ENCODE data around the gene ORAI1.

ORAI1 gene

DNA sequence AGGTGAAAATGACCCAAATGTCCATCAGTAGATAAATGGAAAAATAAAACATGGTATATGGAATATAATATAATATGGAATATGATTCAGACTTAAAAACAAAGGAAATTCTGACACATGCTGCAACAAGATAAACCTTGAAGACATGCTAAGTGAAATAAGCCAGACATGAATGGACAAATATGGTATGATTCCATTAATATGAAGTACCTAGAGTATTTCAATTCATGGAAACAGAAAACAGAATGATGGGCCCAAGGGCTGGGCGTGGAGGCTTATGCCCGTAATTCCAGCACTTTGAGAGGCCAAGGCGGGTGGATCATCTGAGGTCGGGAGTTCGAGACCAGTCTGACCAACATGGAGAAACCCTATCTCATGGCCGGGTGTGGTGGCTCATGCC, 22.7 kb upstream of the ORAI1 start:
- no peak for DNase-seq (ENCODE audit: low read depth, low spot score)
- CTCF ChIA-PET = interaction anchor here (1.7 to 3.4 kb wide), 2 partner anchors 22 to 51 kb away, joined by 6 to 21 read pairs; partner anchors contain the start of gene ORAI1
- TF ChIP-seq, protein P1, sequence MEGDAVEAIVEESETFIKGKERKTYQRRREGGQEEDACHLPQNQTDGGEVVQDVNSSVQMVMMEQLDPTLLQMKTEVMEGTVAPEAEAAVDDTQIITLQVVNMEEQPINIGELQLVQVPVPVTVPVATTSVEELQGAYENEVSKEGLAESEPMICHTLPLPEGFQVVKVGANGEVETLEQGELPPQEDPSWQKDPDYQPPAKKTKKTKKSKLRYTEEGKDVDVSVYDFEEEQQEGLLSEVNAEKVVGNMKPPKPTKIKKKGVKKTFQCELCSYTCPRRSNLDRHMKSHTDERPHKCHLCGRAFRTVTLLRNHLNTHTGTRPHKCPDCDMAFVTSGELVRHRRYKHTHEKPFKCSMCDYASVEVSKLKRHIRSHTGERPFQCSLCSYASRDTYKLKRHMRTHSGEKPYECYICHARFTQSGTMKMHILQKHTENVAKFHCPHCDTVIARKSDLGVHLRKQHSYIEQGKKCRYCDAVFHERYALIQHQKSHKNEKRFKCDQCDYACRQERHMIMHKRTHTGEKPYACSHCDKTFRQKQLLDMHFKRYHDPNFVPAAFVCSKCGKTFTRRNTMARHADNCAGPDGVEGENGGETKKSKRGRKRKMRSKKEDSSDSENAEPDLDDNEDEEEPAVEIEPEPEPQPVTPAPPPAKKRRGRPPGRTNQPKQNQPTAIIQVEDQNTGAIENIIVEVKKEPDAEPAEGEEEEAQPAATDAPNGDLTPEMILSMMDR (IDR thresholded peaks at IDR 0.05; ENCODE audit: insufficient read depth, low read length, missing control alignments) = no peak
- POLR2A ChIA-PET = interaction anchor here (1.2 kb wide), 1 partner anchor 12 kb away, joined by 3 read pairs; no protein-coding TSS in a partner anchor
- H3K4me3 ChIP-seq (ENCODE audit: low read depth, low read length) = no peak overlapping the region

DNA sequence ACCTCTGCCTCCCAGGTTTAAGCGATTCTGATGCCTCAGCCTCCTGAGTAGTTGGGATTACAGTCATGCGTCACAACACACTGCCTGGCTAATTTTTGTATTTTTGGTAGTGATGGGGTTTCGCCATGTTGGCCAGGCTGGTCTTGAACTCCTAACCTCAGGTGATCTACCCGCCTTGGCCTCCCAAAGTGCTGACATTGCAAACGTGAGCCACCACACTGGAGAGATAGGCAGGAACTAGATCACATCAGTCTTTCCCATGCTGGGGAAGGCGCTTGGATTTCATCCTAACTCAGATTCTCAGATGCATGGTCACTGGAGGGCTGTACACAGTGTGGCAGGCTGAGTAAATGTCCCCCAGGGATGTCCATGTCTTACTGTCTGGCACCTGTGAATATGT, 18.0 kb upstream of the ORAI1 start:
- TF ChIP-seq, protein P1 (IDR thresholded peaks at IDR 0.05; ENCODE audit: insufficient read depth, low read length, missing control alignments) = no peak
- CTCF ChIA-PET = interaction anchor here (1.1 to 1.9 kb wide), 3 partner anchors 11 to 55 kb away, joined by 3 to 7 read pairs (median 4); no protein-coding TSS in a partner anchor
- DNase-seq (ENCODE audit: low read depth, low spot score) = no peak
- POLR2A ChIA-PET = no interaction called here
- H3K4me3 ChIP-seq (ENCODE audit: low read depth, low read length) = no peak overlapping the region

DNA sequence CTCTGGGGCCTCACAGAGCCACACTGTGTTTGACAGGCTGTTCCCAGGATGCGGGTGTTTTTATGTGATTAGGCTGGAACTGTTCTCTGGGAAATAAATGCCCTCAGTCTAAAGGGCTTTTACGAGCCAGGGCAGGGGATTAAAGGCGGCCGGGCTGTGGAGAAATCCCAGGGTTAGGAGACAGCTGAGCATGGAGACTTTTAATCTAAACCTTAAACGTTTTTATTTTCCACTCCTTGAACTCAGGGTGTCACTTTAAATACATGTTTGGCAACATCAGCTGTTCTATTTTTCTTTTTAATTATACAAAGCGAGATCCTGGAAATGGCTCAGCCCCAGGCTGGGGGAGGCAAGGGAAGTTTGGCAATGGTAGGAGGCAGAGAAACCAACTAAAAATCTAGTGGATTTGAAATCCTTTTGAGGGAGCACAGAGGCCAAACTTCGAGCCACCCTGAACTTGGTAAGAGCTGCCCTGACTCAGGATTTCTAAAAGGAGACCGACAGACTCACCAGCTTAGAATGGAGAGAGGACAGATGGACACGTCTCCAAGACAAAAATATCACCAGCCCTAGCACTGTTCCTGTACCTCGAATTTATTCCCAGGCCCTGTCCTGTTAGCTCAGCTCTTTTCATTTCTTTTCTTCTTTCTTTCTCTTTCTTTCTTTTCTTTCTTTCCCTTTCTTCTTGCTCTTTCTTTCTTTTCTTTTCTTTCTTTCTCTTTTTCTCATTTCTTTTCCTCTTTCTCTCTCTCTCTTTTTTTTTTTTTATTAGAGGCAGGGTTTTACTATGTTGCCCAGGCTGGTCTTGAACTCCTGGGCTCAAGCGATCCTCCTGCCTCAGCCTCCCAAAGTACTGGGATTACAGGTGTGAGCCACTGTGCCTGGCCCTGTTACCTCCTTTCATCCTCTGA, 15.8 kb upstream of the ORAI1 start:
- CTCF ChIA-PET = interaction anchor here (0.6 to 5.9 kb wide), 11 partner anchors 9 to 116 kb away, joined by 3 to 37 read pairs (median 4); partner anchors contain the start of gene ORAI1
- POLR2A ChIA-PET = interaction anchor here (0.7 kb wide), 1 partner anchor 9 kb away, joined by 3 read pairs; no protein-coding TSS in a partner anchor
- H3K4me3 ChIP-seq (ENCODE audit: low read depth, low read length) = no peak overlapping the region
- DNase-seq (ENCODE audit: low read depth, low spot score) = no peak
- TF ChIP-seq, protein P1 (IDR thresholded peaks at IDR 0.05; ENCODE audit: insufficient read depth, low read length, missing control alignments) = no peak

DNA sequence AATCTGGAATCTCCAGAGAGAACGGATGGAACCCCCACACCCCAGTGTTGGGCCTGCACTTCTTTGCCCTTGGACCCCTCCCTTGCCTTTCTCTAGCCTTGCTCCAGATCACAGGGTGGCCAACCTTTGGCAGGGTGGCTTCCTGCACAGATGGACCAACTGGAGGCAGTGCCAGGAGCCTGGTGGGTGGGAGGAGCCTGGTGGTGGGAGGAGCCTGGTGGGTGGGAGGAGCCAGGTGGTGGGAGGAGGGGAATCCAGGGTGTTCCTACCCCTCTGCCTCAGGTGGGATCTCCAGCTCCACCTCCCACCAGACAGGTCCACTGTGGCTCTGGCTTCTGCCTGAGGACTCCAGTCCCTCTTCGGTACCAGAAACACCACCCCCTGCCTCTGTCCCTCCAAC, 15.0 kb upstream of the ORAI1 start:
- no peak for DNase-seq (ENCODE audit: low read depth, low spot score)
- no peak overlapping the region for H3K4me3 ChIP-seq (ENCODE audit: low read depth, low read length)
- POLR2A ChIA-PET = no interaction called here
- CTCF ChIA-PET = interaction anchor here (0.6 to 5.9 kb wide), 7 partner anchors 9 to 116 kb away, joined by 3 to 37 read pairs (median 6); partner anchors contain the start of gene ORAI1
- TF ChIP-seq, protein P1 (IDR thresholded peaks at IDR 0.05; ENCODE audit: insufficient read depth, low read length, missing control alignments) = no peak

DNA sequence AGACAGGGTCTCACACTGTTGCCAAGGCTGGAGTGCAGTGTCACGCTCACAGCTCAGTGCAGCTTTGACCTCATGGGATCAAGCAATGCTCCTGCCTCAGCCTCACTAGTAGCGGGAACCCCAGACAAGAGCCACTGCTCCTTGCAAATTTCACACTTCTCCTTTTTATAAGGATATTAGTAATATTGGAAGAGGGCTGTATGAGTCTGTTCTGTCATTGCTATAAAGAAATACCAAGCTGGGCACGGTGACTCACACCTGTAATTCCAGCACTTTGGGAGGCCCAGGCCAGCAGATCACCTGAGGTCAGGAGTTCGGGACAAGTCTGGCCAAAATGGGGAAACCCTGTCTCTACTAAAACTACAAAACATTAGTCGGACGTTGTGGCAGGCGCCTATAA, 12.9 kb upstream of the ORAI1 start:
- POLR2A ChIA-PET = no interaction called here
- no peak for DNase-seq (ENCODE audit: low read depth, low spot score)
- CTCF ChIA-PET = interaction anchor here (1.3 to 5.9 kb wide), 3 partner anchors 10 to 61 kb away, joined by 4 to 37 read pairs (median 5); partner anchors contain the start of gene ORAI1
- no peak overlapping the region for H3K4me3 ChIP-seq (ENCODE audit: low read depth, low read length)
- TF ChIP-seq, protein P1 (IDR thresholded peaks at IDR 0.05; ENCODE audit: insufficient read depth, low read length, missing control alignments) = no peak
